ENCODE data around the gene USP3. TPM values are rescaled to one million over a fixed set of nuclear protein-coding genes. Genes with fewer than 3 reads are reported as not detected.

USP3 gene
- total RNA-seq, 1 donor from 2014 or later: 64.2 TPM

- no peak overlapping the region for H3K4me3 Mint-ChIP-seq
Measured at GRCh38 chr15:63638839-63639238, 134.4 kb downstream of the USP3 start.

GRCh38 chr15:63640146-63640545 lies 135.8 kb downstream of the USP3 start:
- Histone ChIP-seq H3K79me2 (ENCODE audit: low read depth) (no peaks in the 10 kb centered on the region), H3K9me3 (ENCODE audit: low read depth) (no peaks in the 10 kb centered on the region), H3K27ac (no peak overlapping the region), H3K4me2 (no peak overlapping the region), H4K20me1 (ENCODE audit: low read depth) (no peaks in the 10 kb centered on the region), H3K9ac (no peak overlapping the region), H3K27me3 (no peaks in the 10 kb centered on the region), H2AFZ (replicated peaks) (no peak overlapping the region), H3K4me3 (no peak overlapping the region), H3F3A (ENCODE audit: low read depth) (no peaks in the 10 kb centered on the region), H3K36me3 (peaks cover 5% of the 10 kb centered on the region), H3K4me1 (no peaks in the 10 kb centered on the region)
- TF ChIP-seq EZH2 (IDR thresholded peaks at IDR 0.05): no peak
- no peak for TF ChIP-seq EZH2phosphoT487 (IDR thresholded peaks at IDR 0.05)
- no peak for TF ChIP-seq CTCF (IDR thresholded peaks at IDR 0.05)
- DNase-seq (ENCODE audit: low spot score): no peak
- H3K27me3 Mint-ChIP-seq (ENCODE audit: insufficient read depth, low read depth): no peaks in the 10 kb centered on the region
- no peaks in the 10 kb centered on the region for H3K9me3 Mint-ChIP-seq
- H3K36me3 Mint-ChIP-seq: peaks cover 26% of the 10 kb centered on the region
- no peaks in the 10 kb centered on the region for H3K4me1 Mint-ChIP-seq
- no peak overlapping the region for H3K4me3 Mint-ChIP-seq
- H3K27ac Mint-ChIP-seq: no peak overlapping the region

More at GRCh38 chr15:63638839-63639238, 134.4 kb downstream of the USP3 start:
- H3K9me3 Mint-ChIP-seq: no peaks in the 10 kb centered on the region
- H3K4me2 ChIP-seq: no peak overlapping the region
- H3K27me3 Mint-ChIP-seq (ENCODE audit: insufficient read depth, low read depth): no peaks in the 10 kb centered on the region
- DNase-seq (ENCODE audit: low spot score): no peak
- no peak overlapping the region for H3K27ac ChIP-seq
- no peaks in the 10 kb centered on the region for H3K4me1 Mint-ChIP-seq
- no peak overlapping the region for H3K27ac Mint-ChIP-seq
- peaks cover 8% of the 10 kb centered on the region for H3K36me3 ChIP-seq
- no peak overlapping the region for H2AFZ ChIP-seq (replicated peaks)
- H3K9me3 ChIP-seq (ENCODE audit: low read depth): no peaks in the 10 kb centered on the region
- TF ChIP-seq CTCF (IDR thresholded peaks at IDR 0.05) (no peak), EZH2 (IDR thresholded peaks at IDR 0.05) (no peak), EZH2phosphoT487 (IDR thresholded peaks at IDR 0.05) (no peak)
- no peaks in the 10 kb centered on the region for H3F3A ChIP-seq (ENCODE audit: low read depth)
- no peaks in the 10 kb centered on the region for H3K4me1 ChIP-seq
- H4K20me1 ChIP-seq (ENCODE audit: low read depth): no peaks in the 10 kb centered on the region
- no peaks in the 10 kb centered on the region for H3K27me3 ChIP-seq
- H3K9ac ChIP-seq: no peak overlapping the region
- peaks cover 29% of the 10 kb centered on the region for H3K36me3 Mint-ChIP-seq
- no peak overlapping the region for H3K4me3 ChIP-seq
- no peaks in the 10 kb centered on the region for H3K79me2 ChIP-seq (ENCODE audit: low read depth)

Other genes starting within 250 kb of the USP3 start
- gene APH1B, start 227.0 kb upstream of the USP3 start, total RNA-seq (ENCODE audit: low replicate concordance): 2.7 and 4.0 TPM in 2 replicates
- 0.45 and 0.81 TPM in 2 replicates for gene CA12, start 122.7 kb upstream of the USP3 start, total RNA-seq (ENCODE audit: low replicate concordance)
- 0.43 and 0.71 TPM in 2 replicates for gene FBXL22, start 92.8 kb downstream of the USP3 start, total RNA-seq (ENCODE audit: low replicate concordance)